Transverse colon (tissue), 4 donors: Measurements from ENCODE around the gene TMEM131L. TPM values are rescaled to one million over a fixed set of nuclear protein-coding genes. Genes with fewer than 3 reads are reported as not detected.
"Not testable (repeated sequence)": the region's sequence is repeated elsewhere in the genome, so short reads cannot be mapped to it uniquely, and the experiment has no call there.

ENCODE experiments used
- DNase-seq: peaks from one replicate; pipeline ENCODE4 v3.0.0-alpha.2; 2019
- H3K27ac ChIP-seq, 4 donors: fragments of 200-600 bp; sonication (generic); 2 replicates each; pipeline ENCODE4 v1.5.1; 2016 to 2018; ENCODE audit warnings: inconsistent platforms in 4 of 4
- H3K27me3 ChIP-seq: fragments of 200-600 bp; sonication (generic); 2 replicates; pipeline ENCODE4 v1.5.1; 2017; ENCODE audit warnings: inconsistent platforms
- H3K36me3 ChIP-seq, 4 donors: fragments of 200-600 bp; sonication (generic); 2 replicates each; pipeline ENCODE4 v1.5.1; 2017 to 2019; ENCODE audit warnings: inconsistent platforms in 4 of 4
- H3K4me1 ChIP-seq, 4 donors: fragments of 200-600 bp; sonication (generic); 2 replicates each; pipeline ENCODE4 v1.5.1; 2017 to 2020; ENCODE audit warnings: inconsistent platforms in 4 of 4
- H3K4me3 ChIP-seq, 4 donors: fragments of 200-600 bp; sonication (generic); 1 replicate in 1 of 4; 2 replicates in 3 of 4; pipeline versions ENCODE4 v1.5.1 to v1.6.1; 2017 to 2019; ENCODE audit warnings: inconsistent platforms in 4 of 4
- H3K9me3 ChIP-seq, 2 donors: fragments of 200-600 bp; sonication (generic); 2 replicates each; pipeline ENCODE4 v1.5.1; 2017 to 2019; ENCODE audit warnings: inconsistent platforms in 2 of 2
- CTCF ChIP-seq, 5 experiments: fragments of 200-600 bp in 3 of 5; fragments of 450-650 bp in 2 of 5; sonication (generic) in 3 of 5; IDR thresholded peaks; 1 replicate in 2 of 5; 2 replicates in 3 of 5; pipeline ENCODE4 v1.5.1; 2016 to 2017; ENCODE audit warnings: antibody characterized with exemption in 5 of 5, inconsistent platforms in 3 of 5, mild to moderate bottlenecking in 2 of 5, moderate library complexity in 1 of 5
- EP300 ChIP-seq: sonication (generic); formaldehyde crosslinking; IDR thresholded peaks from one replicate; pipeline ENCODE4 v1.6.1; 2017; ENCODE audit warnings: antibody characterized with exemption, low read depth
- POLR2A ChIP-seq: fragments of 450-650 bp; IDR thresholded peaks from one replicate; pipeline ENCODE4 v1.6.1; 2016; ENCODE audit warnings: antibody characterized with exemption, mild to moderate bottlenecking, moderate library complexity
- POLR2AphosphoS5 ChIP-seq, 3 donors: sonication (generic); formaldehyde crosslinking; IDR thresholded peaks; one replicate each; pipeline ENCODE4 v1.6.1; 2016; ENCODE audit warnings: antibody characterized with exemption in 3 of 3
- WGBS, 2 donors: methylation state at CpG; one replicate each; pipeline ENCODE4 v1.1.5; 2018; ENCODE audit warnings: low coverage in 1 of 2; 5-methylcytosine and 5-hydroxymethylcytosine counted together
- in situ Hi-C, 4 donors: fragments of 200-750 bp; cut with MboI; loops; one replicate each; pipeline versions ENCODE4 v1.15.0 to v1.15.1; 2017; ENCODE audit warnings: low sequenced_read_pairs in 3 of 4, low pct_ligation_motif_present in 1 of 4, low pct_unique_long_range_greater_than_20kb in 1 of 4
- intact Hi-C: fragments of 100-400 bp; cut with DNase I; formaldehyde crosslinking; loops from one replicate; pipeline ENCODE4 v1.15.1; 2023; ENCODE audit warnings: low total_unique reads
- total RNA-seq, 4 donors: library from RNA; depleted of rRNA; stranded (reverse); fragments of >200 nt; gene quantifications; one replicate each; pipeline ENCODE4 v1.1.0, GENCODE V29; 2016

TMEM131L gene
- total RNA-seq, 4 donors from 2014 or later, result 5.2 to 14.8 (median 8.3) TPM

DNA sequence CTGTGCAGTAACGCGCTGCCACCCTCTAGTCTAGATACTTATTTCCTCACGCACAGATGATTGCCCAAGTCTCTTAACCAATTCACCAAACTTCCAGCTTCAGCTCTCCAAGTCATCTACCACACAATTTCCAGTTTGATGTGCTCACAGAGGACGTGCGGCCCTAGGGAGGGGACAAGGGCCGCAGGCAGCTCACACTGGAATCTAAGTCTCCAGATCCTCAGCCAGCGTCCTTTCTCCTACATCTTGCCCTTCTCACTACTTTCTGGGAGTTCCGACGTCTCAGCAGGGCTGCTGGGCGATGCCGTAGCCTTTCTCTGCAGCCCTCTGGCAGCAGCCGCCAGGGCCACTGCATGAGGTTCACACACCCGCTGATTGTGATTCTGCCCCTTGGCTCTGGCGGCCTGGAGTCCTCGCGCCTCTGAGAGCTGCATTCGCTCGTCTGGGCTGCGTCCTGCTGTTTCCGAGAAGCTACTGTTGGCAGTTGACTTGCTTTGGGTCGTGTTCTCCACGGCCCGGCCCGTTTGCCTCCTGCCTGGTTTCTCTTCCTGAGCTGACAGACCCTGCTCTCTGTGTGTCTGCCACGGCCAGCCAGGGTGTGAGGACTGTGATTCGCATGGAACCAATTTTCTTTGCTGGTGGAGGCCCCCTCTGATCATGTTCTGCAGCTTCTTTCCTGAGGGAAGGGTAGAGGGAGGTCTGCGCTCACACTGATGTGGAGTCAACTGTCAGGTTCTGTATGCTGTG, 14.1 kb upstream of the TMEM131L start:
- no peak overlapping the region for H3K27ac ChIP-seq
- H3K27me3 ChIP-seq, result no peaks in the 10 kb centered on the region
- in situ Hi-C loops (no loop called here), intact Hi-C loops (loop anchor here (10.0 kb wide), 1 partner anchor 123 kb away; no protein-coding TSS in a partner anchor)
- TF ChIP-seq CTCF (IDR thresholded peaks at IDR 0.05) (no peak), POLR2AphosphoS5 (IDR thresholded peaks at IDR 0.05) (no peak), POLR2A (no peak)
- no peak for DNase-seq
- peaks cover 0 to 11% (median 0%) of the 10 kb centered on the region in 4 donors for H3K4me1 ChIP-seq
- WGBS, 2 donors, result 80 to 87% methylated on average over 4 to 24 of the region's 27 CpGs
- H3K36me3 ChIP-seq, result no peaks in the 10 kb centered on the region
- H3K9me3 ChIP-seq, result no peaks in the 10 kb centered on the region
- H3K4me3 ChIP-seq, result no peak overlapping the region

GRCh38 chr4:153452658-153453378, 13.3 kb upstream of the TMEM131L start:
- intact Hi-C loops (loop anchor here (10.0 kb wide), 1 partner anchor 122 kb away; no protein-coding TSS in a partner anchor), in situ Hi-C loops (no loop called here)
- Histone ChIP-seq H3K36me3 (no peaks in the 10 kb centered on the region), H3K4me1 (peaks cover 0 to 11% (median 0%) of the 10 kb centered on the region in 4 donors), H3K4me3 (no peak overlapping the region), H3K27ac (no peak overlapping the region), H3K9me3 (no peaks in the 10 kb centered on the region), H3K27me3 (no peaks in the 10 kb centered on the region)
- 99% methylated on average over 4 of the region's 4 CpGs; no CpG with 5 or more reads in 1 of the 2 donors for WGBS, 2 donors
- DNase-seq, result no peak
- TF ChIP-seq POLR2A (no peak), CTCF (IDR thresholded peaks at IDR 0.05) (no peak), EP300 (no peak), POLR2AphosphoS5 (IDR thresholded peaks at IDR 0.05) (no peak)

- H3K27me3 ChIP-seq, result no peaks in the 10 kb centered on the region
- no peaks in the 10 kb centered on the region for H3K36me3 ChIP-seq
- WGBS, 2 donors, result 87 to 98% methylated on average over 4 to 8 of the region's 8 CpGs
- no peak overlapping the region for H3K4me3 ChIP-seq
- in situ Hi-C loops (no loop called here), intact Hi-C loops (loop anchor here (10.0 kb wide), 1 partner anchor 121 kb away; no protein-coding TSS in a partner anchor)
- no peak for DNase-seq
- no peak overlapping the region for H3K27ac ChIP-seq
- TF ChIP-seq POLR2A (no peak), CTCF (IDR thresholded peaks at IDR 0.05) (no peak), POLR2AphosphoS5 (IDR thresholded peaks at IDR 0.05) (no peak), EP300 (no peak)
- peaks cover 0 to 9% (median 0%) of the 10 kb centered on the region in 4 donors for H3K4me1 ChIP-seq
- H3K9me3 ChIP-seq, result no peaks in the 10 kb centered on the region
These were observed 12.8 kb upstream of the TMEM131L start for GRCh38 chr4:153453402-153453801.

DNA sequence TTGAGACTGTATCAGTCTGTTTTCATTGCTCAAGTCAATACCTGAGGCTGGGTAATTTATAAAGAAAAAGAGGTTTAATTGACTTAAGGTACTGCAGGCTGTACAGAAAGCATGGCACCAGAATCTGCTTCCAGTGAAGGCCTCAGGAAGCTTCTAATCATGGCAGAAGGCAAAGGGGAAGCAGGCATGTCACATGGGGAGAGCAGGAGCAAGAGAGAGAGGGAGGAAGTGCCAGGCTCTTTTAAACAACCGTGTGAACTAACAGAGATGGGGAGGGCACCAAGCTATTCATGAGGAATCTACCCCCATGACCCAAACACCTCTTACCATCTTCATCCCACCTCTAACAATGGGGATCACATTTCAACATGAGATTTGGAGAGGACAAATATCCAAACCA, 7.2 kb upstream of the TMEM131L start:
- Histone ChIP-seq H3K9me3 (no peaks in the 10 kb centered on the region), H3K4me1 (no peaks in the 10 kb centered on the region), H3K27ac (no peak overlapping the region), H3K27me3 (no peaks in the 10 kb centered on the region), H3K36me3 (no peaks in the 10 kb centered on the region), H3K4me3 (no peak overlapping the region)
- no peak for DNase-seq
- intact Hi-C loops (loop anchor here (10.0 kb wide), 1 partner anchor 116 kb away; no protein-coding TSS in a partner anchor), in situ Hi-C loops (no loop called here)
- WGBS, 2 donors, result 50 to 61% methylated on average over 1 of the region's 1 CpG
- TF ChIP-seq POLR2A, result no peak
- no peak for TF ChIP-seq EP300
- no peak for TF ChIP-seq POLR2AphosphoS5 (IDR thresholded peaks at IDR 0.05)
- TF ChIP-seq CTCF (IDR thresholded peaks at IDR 0.05), result no peak

DNA sequence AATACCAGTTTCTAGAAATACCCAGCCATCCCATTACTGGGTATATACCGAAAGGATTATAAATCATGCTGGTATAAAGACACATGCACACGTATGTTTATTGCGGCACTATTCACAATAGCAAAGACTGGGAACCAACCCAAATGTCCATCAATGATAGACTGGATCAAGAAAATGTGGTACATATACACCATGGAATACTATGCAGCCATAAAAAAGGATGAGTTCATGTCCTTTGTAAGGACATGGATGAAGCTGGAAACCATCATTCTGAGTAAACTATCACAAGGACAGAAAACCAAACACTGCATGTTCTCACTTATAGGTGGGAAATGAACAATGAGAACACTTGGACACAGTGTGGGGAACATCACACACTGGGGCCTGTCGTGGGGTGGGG, 4.6 kb upstream of the TMEM131L start:
- 94 to 95% methylated on average over 2 to 4 of the region's 4 CpGs for WGBS, 2 donors
- H3K9me3 ChIP-seq, H3K36me3 ChIP-seq, H3K27ac ChIP-seq, DNase-seq, intact Hi-C loops, H3K27me3 ChIP-seq, H3K4me3 ChIP-seq, in situ Hi-C loops: not testable (repeated sequence)
- peaks cover 0 to 14% (median 11%) of the 10 kb centered on the region in 4 donors for H3K4me1 ChIP-seq
